Esophagus mucosa (tissue), 1 donor: Measurements from ENCODE around the gene GRAMD1A. TPM values are rescaled to one million over a fixed set of nuclear protein-coding genes. Genes with fewer than 3 reads are reported as not detected.

ENCODE experiments used
- total RNA-seq: library from RNA; stranded (reverse); gene quantifications from one replicate; pipeline ENCODE4 v1.2.4, GENCODE V29; 2023
- donor health status: DM: yes; HTN: yes; CAD: no.

GRAMD1A gene
- total RNA-seq, 1 donor from 2014 or later, result 11.8 TPM

Other genes starting within 250 kb of the GRAMD1A start
- 2.7 TPM for gene ZNF599, start 227.1 kb upstream of the GRAMD1A start, total RNA-seq
- gene ZNF30, start 73.4 kb upstream of the GRAMD1A start, total RNA-seq, result 1.4 TPM
- gene ZNF792, start 36.1 kb upstream of the GRAMD1A start, total RNA-seq, result 1.8 TPM
- 0.88 TPM for gene SCN1B, start 30.1 kb downstream of the GRAMD1A start, total RNA-seq
- not detected for gene HPN, start 41.4 kb downstream of the GRAMD1A start, total RNA-seq
- gene FXYD3, start 115.5 kb downstream of the GRAMD1A start, total RNA-seq, result 736 TPM
- gene LGI4, start 134.7 kb downstream of the GRAMD1A start, total RNA-seq, result 1.4 TPM
- 2.1 TPM for gene FXYD1, start 138.5 kb downstream of the GRAMD1A start, total RNA-seq
- not detected for gene FXYD7, start 142.9 kb downstream of the GRAMD1A start, total RNA-seq
- 114 TPM for gene FXYD5, start 154.4 kb downstream of the GRAMD1A start, total RNA-seq
- not detected for gene FAM187B, start 228.4 kb downstream of the GRAMD1A start, total RNA-seq
- 66.6 TPM for gene LSR, start 248.7 kb downstream of the GRAMD1A start, total RNA-seq